Measurements from ENCODE around the gene MAN2C1. TPM values are rescaled to one million over a fixed set of nuclear protein-coding genes. Genes with fewer than 3 reads are reported as not detected.
A peak's percentile ranks its signal among the peaks of the same experiment; 100 is the strongest.
"Not testable (repeated sequence)": the region's sequence is repeated elsewhere in the genome, so short reads cannot be mapped to it uniquely, and the experiment has no call there.

Gene MAN2C1
- total and polyA plus RNA-seq, 8 donors, result 63.7 to 509 (median 109) TPM

- Histone ChIP-seq H3K27me3 (no peaks in the 10 kb centered on the region), H3K9me3 (no peaks in the 10 kb centered on the region), H3K27ac (no peak overlapping the region), H3K36me3 (peaks cover 0 to 64% (median 37%) of the 10 kb centered on the region in 3 donors), H3K4me1 (no peaks in the 10 kb centered on the region), H3K4me3 (no peak overlapping the region)
- 85% methylated on average over 2 of the region's 2 CpGs for WGBS, 2 donors
- DNase-seq, result no peak
- TF ChIP-seq, protein P1, sequence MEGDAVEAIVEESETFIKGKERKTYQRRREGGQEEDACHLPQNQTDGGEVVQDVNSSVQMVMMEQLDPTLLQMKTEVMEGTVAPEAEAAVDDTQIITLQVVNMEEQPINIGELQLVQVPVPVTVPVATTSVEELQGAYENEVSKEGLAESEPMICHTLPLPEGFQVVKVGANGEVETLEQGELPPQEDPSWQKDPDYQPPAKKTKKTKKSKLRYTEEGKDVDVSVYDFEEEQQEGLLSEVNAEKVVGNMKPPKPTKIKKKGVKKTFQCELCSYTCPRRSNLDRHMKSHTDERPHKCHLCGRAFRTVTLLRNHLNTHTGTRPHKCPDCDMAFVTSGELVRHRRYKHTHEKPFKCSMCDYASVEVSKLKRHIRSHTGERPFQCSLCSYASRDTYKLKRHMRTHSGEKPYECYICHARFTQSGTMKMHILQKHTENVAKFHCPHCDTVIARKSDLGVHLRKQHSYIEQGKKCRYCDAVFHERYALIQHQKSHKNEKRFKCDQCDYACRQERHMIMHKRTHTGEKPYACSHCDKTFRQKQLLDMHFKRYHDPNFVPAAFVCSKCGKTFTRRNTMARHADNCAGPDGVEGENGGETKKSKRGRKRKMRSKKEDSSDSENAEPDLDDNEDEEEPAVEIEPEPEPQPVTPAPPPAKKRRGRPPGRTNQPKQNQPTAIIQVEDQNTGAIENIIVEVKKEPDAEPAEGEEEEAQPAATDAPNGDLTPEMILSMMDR (IDR thresholded peaks at IDR 0.05), result no peak
- no peak for FAIRE-seq
- ATAC-seq, result no peak
- intact Hi-C loops (cut with DNase I), result no loop called here
Observed at GRCh38 chr15:75397494-75397893, 29.1 kb upstream of the MAN2C1 start.

DNA sequence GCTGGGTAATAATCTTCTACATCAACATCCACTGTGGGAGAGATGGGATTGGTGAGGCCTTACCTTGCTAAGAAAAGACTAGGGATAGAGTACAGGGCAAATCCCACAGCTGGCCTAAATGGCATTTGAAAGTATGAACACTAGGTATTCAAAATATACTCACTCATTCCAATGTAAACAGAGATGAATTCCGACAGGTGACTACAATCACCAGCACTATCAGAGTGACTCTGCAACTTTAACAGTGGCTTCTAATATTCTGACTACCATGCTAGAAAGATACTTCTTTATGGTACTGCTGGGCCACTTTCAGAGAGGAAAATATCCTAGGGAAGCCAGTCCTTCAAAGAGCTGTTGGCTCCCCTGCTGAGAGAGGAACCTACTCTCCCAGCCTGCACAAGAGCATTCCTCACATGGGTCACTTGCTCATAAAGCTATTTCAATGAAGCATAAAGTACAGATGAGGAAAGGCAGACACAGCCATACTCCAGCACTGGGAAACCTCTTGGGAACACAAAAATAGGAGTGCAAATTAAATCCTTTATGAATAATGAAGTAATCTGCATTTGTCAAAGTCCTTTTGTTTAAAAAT, 21.5 kb upstream of the MAN2C1 start:
- Histone ChIP-seq H3K27me3 (no peaks in the 10 kb centered on the region), H3K27ac (no peak overlapping the region), H3K4me1 (no peaks in the 10 kb centered on the region), H3K9me3 (no peaks in the 10 kb centered on the region), H3K36me3 (peaks cover 4 to 74% (median 44%) of the 10 kb centered on the region in 3 donors), H3K4me3 (no peak overlapping the region)
- 44 to 48% methylated on average over 1 of the region's 1 CpG for WGBS, 2 donors
- ATAC-seq (no peak), FAIRE-seq (no peak), DNase-seq (no peak)
- TF ChIP-seq, protein P1 (IDR thresholded peaks at IDR 0.05), result no peak
- intact Hi-C loops (cut with DNase I), result no loop called here

DNA sequence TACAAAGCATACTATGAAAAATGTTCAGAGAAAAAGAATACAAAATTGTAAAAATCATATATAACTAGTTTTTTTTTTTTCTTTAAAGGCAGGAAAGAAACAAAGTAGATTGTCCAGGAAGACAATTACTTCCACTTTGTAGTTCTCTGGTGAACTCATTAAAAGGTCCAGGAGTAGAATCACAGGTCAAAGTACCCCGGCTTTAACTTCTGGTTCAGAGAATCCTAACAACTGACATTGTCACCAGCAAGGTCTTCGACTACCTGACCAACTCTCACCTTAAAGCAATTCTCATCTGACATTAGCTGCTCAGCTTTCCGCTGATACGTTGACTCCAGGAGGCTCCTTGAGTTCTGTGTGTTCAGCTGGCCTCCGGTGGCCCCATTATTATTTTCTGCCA, 15.6 kb upstream of the MAN2C1 start:
- H3K4me3 ChIP-seq; FAIRE-seq; H3K27ac ChIP-seq; DNase-seq; H3K9me3 ChIP-seq; H3K4me1 ChIP-seq; intact Hi-C loops (cut with DNase I); H3K27me3 ChIP-seq: not testable (repeated sequence)
- ATAC-seq, result peak in 1 of 4 donors; percentile 18
- peaks cover 0 to 81% (median 44%) of the 10 kb centered on the region in 3 donors for H3K36me3 ChIP-seq
- 36 to 38% methylated on average over 5 of the region's 5 CpGs for WGBS, 2 donors

DNA sequence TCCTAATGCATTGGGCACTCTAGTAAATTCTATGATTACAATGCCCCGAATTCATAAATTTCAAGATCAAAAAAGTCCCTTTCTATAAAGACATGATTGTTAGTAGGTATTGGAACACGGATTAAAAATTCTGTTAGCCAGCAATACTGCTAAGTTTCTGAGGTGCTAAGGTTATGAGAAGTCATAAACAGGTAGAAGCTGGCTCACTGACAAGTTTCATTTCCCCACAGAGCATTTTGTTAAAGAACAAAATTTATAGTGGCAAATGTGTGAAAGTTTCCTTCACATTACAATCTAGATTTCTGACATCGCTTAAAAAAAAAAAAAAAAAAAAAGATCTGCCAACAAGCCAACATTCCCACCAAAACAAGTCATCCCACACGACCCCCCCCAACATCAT, 12.4 kb upstream of the MAN2C1 start:
- H3K27me3 ChIP-seq, result no peaks in the 10 kb centered on the region
- 77 to 79% methylated on average over 4 of the region's 4 CpGs for WGBS, 2 donors
- intact Hi-C loops (cut with DNase I), result no loop called here
- peaks cover 0 to 68% (median 32%) of the 10 kb centered on the region in 3 donors for H3K36me3 ChIP-seq
- H3K9me3 ChIP-seq, result no peaks in the 10 kb centered on the region
- no peaks in the 10 kb centered on the region for H3K4me1 ChIP-seq
- ATAC-seq, result no peak
- no peak for DNase-seq
- TF ChIP-seq, protein P1 (IDR thresholded peaks at IDR 0.05), result no peak
- no peak for FAIRE-seq
- H3K27ac ChIP-seq, result no peak overlapping the region
- H3K4me3 ChIP-seq, result no peak overlapping the region

DNA sequence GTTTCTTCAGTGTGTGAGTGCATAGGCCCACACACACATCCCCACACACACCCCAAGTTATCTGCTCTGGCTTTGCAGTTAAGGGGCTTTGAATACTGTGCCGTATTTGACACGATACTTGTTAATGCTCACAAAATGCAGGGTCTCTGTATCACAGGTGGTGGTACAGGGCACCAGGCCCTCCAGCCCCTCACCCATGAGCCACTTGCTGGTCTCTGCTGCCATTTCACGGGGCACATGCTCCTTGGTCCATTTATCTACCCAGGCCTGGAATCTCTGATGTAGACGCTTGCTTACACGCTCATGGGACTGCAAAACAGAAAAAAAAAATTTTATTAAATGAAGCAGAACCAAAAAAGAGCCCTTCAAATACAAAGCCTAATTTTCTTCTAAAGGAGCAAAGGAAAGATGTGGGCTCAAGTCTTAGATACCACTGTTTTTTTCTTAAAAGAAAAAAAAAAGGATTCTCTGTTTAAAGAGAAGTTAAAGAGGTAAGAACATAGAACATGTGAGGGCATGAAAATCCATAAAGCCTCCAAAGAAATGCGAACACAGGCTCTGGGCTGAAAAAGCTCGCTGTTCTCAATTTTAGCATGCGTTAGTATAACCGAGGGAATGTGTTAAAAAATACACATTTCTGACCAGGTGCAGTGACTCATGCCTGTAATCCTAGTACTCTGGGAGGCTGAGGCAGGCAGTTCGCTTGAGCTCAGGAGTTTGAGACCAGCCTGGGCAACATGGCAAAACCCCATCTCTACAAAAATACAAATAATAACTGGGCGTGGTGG, 3.7 kb upstream of the MAN2C1 start:
- no peak overlapping the region for H3K27ac ChIP-seq
- intact Hi-C loops (cut with DNase I), result no loop called here
- H3K27me3 ChIP-seq, result no peaks in the 10 kb centered on the region
- TF ChIP-seq, protein P1 (IDR thresholded peaks at IDR 0.05), result no peak
- H3K9me3 ChIP-seq, result no peaks in the 10 kb centered on the region
- ATAC-seq (no peak), DNase-seq (no peak), FAIRE-seq (no peak)
- 94 to 95% methylated on average over 11 of the region's 11 CpGs for WGBS, 2 donors
- H3K4me3 ChIP-seq, result no peak overlapping the region
- H3K4me1 ChIP-seq, result peaks cover 6 to 17% (median 10%) of the 10 kb centered on the region in 3 donors
- H3K36me3 ChIP-seq, result peaks cover 0 to 14% (median 13%) of the 10 kb centered on the region in 3 donors
